ENCODE results near the gene PRAMEF11. TPM values are rescaled to one million over a fixed set of nuclear protein-coding genes. Genes with fewer than 3 reads are reported as not detected.
"Not testable (repeated sequence)": the region's sequence is repeated elsewhere in the genome, so short reads cannot be mapped to it uniquely, and the experiment has no call there.

The PRAMEF11 gene
- total RNA-seq, result not detected

GRCh38 chr1:12831310-12831709, at the start of gene PRAMEF11:
TSS of gene PRAMEF11 (minus strand) at chr1:12831410. CDS start at chr1:12828789, 2,621 bp downstream.
- H3K27ac ChIP-seq; H3K4me1 ChIP-seq; H3K9me3 ChIP-seq; H3K36me3 ChIP-seq; H3K27me3 ChIP-seq; DNase-seq; intact Hi-C loops (cut with DNase I); H3K4me3 ChIP-seq (replicated peaks in 1 of 3): not testable (repeated sequence)
- 72 to 73% methylated on average over 3 of the region's 3 CpGs for WGBS, 2 donors

- H3K27ac ChIP-seq; H3K4me3 ChIP-seq (replicated peaks in 1 of 3); H3K27me3 ChIP-seq; H3K9me3 ChIP-seq; H3K4me1 ChIP-seq; DNase-seq; intact Hi-C loops (cut with DNase I); H3K36me3 ChIP-seq: not testable (repeated sequence)
- 94 to 97% methylated on average over 3 to 4 of the region's 4 CpGs for WGBS, 2 donors
Observed at GRCh38 chr1:12878453-12878852, 47.2 kb upstream of the PRAMEF11 start.

- intact Hi-C loops (cut with DNase I); H3K9me3 ChIP-seq; H3K36me3 ChIP-seq; DNase-seq; H3K4me3 ChIP-seq (replicated peaks in 1 of 3); H3K4me1 ChIP-seq; H3K27ac ChIP-seq; H3K27me3 ChIP-seq: not testable (repeated sequence)
- whole genome bisulfite sequencing, 2 donors, result 100% methylated on average over 1 of the region's 7 CpGs; no CpG with 5 or more reads in 1 of the 2 donors
Observed at GRCh38 chr1:12863131-12863880, 32.1 kb upstream of the PRAMEF11 start.

- H3K36me3 ChIP-seq; H3K9me3 ChIP-seq; H3K4me1 ChIP-seq; H3K27ac ChIP-seq; DNase-seq; intact Hi-C loops (cut with DNase I); H3K4me3 ChIP-seq (replicated peaks in 1 of 3); H3K27me3 ChIP-seq: not testable (repeated sequence)
- WGBS, 2 donors, result 73 to 86% methylated on average over 1 to 2 of the region's 2 CpGs
Observed at GRCh38 chr1:12856786-12857185, 25.6 kb upstream of the PRAMEF11 start, which contains the start of gene PRAMEF2. TSS of gene PRAMEF2 (plus strand) at chr1:12857086. CDS start at chr1:12859010, 1,924 bp downstream.

GRCh38 chr1:12851779-12852178, 20.6 kb upstream of the PRAMEF11 start:
- TF ChIP-seq POLR2A (IDR thresholded peaks at IDR 0.05), result no peak
- TF ChIP-seq CTCF (IDR thresholded peaks at IDR 0.05), result no peak
- Histone ChIP-seq H3K4me1 (no peaks in the 10 kb centered on the region), H3K27ac (no peak overlapping the region), H3K4me3 (replicated peaks in 1 of 3) (no peak overlapping the region), H3K27me3 (no peaks in the 10 kb centered on the region), H3K9me3 (no peaks in the 10 kb centered on the region), H3K36me3 (no peaks in the 10 kb centered on the region)
- intact Hi-C loops (cut with DNase I), result no loop called here
- DNase-seq, result no peak
- WGBS, 2 donors, result 71 to 83% methylated on average over 4 of the region's 4 CpGs

GRCh38 chr1:12848620-12849019, 17.4 kb upstream of the PRAMEF11 start, which contains the start of gene HNRNPCL1:
TSS of gene HNRNPCL1 (minus strand) at chr1:12848720. CDS start at chr1:12848289, 431 bp downstream.
- H3K9me3 ChIP-seq; H3K36me3 ChIP-seq; intact Hi-C loops (cut with DNase I); DNase-seq; H3K4me3 ChIP-seq (replicated peaks in 1 of 3); H3K27ac ChIP-seq; H3K4me1 ChIP-seq; H3K27me3 ChIP-seq: not testable (repeated sequence)
- 91 to 92% methylated on average over 7 of the region's 7 CpGs for WGBS, 2 donors

- 60 to 66% methylated on average over 2 of the region's 2 CpGs for WGBS, 2 donors
Observed at GRCh38 chr1:12833251-12833650, 2.0 kb upstream of the PRAMEF11 start.

GRCh38 chr1:12819061-12819460, 12.1 kb downstream of the PRAMEF11 start:
- H3K4me1 ChIP-seq; H3K9me3 ChIP-seq; H3K36me3 ChIP-seq; intact Hi-C loops (cut with DNase I); H3K27me3 ChIP-seq; H3K4me3 ChIP-seq (replicated peaks in 1 of 3); DNase-seq; H3K27ac ChIP-seq: not testable (repeated sequence)
- WGBS, 2 donors, result 65 to 83% methylated on average over 2 to 6 of the region's 6 CpGs

More at GRCh38 chr1:12833251-12833650, 2.0 kb upstream of the PRAMEF11 start:
- H3K4me1 ChIP-seq; H3K27ac ChIP-seq; H3K36me3 ChIP-seq; H3K9me3 ChIP-seq; H3K4me3 ChIP-seq (replicated peaks in 1 of 3); H3K27me3 ChIP-seq; intact Hi-C loops (cut with DNase I); DNase-seq: not testable (repeated sequence)

Data from thyroid gland (tissue), 4 donors.